K562 (cell line): Measurements from ENCODE around the gene MYLK4. TPM values are rescaled to one million over a fixed set of nuclear protein-coding genes. Genes with fewer than 3 reads are reported as not detected.
A peak's percentile ranks its signal among the peaks of the same experiment; 100 is the strongest.

Experiments used
- EZH2 ChIP-seq: IDR thresholded peaks from 2 replicates; pipeline ENCODE4 v1.6.1; 2012; ENCODE audit warnings: low read depth, mild to moderate bottlenecking, inconsistent platforms, low read length, borderline replicate concordance
- HNRNPH1 ChIP-seq: fragments of 200-400 bp; formaldehyde crosslinking; optimal IDR thresholded peaks from 2 replicates; pipeline ENCODE3; 2017; ENCODE audit warnings: low read depth, mild to moderate bottlenecking, low read length, moderate library complexity
- KAT2B ChIP-seq: IDR thresholded peaks from one replicate; pipeline ENCODE4 v1.6.1; 2012; ENCODE audit warnings: low read depth, mild to moderate bottlenecking, control low read depth, inconsistent platforms, low read length, moderate library complexity
- SNRNP70 ChIP-seq: fragments of 200-400 bp; formaldehyde crosslinking; optimal IDR thresholded peaks from 2 replicates; pipeline ENCODE3; 2017; ENCODE audit warnings: low read depth, low read length
- TBL1XR1 ChIP-seq, 2 experiments: IDR thresholded peaks; 2 replicates each; pipeline ENCODE4 v1.6.1; 2012; ENCODE audit warnings: improper control_type of control experiment in 2 of 2, low read length in 2 of 2, mild to moderate bottlenecking in 1 of 2
- TOE1 ChIP-seq, 2 experiments: fragments of 450-650 bp in 1 of 2; sonication (generic) in 1 of 2; formaldehyde crosslinking in 1 of 2; IDR thresholded peaks; 2 replicates each; pipeline versions ENCODE4 v1.7.1 to v1.8.0; 2016 to 2022; ENCODE audit warnings: borderline replicate concordance in 2 of 2, mild to moderate bottlenecking in 2 of 2, antibody characterized with exemption in 1 of 2, inconsistent platforms in 1 of 2, low read depth in 1 of 2, missing genetic modification reagents in 1 of 2, moderate library complexity in 1 of 2
- XRCC3 ChIP-seq: fragments of 450-650 bp; IDR thresholded peaks from 2 replicates; pipeline ENCODE4 v1.6.1; 2017; ENCODE audit warnings: mild to moderate bottlenecking, moderate library complexity
- ZNF76 ChIP-seq: fragments of 250-450 bp; sonication (Bioruptor Pico); IDR thresholded peaks from 2 replicates; pipeline ENCODE4 v1.4.0; 2020; ENCODE audit warnings: mild to moderate bottlenecking, moderate library complexity, borderline replicate concordance
- ZNF764 ChIP-seq: fragments of 250-450 bp; sonication (Bioruptor Pico); IDR thresholded peaks from 2 replicates; pipeline ENCODE4 v1.4.0; 2020; ENCODE audit warnings: low read depth, mild to moderate bottlenecking, moderate library complexity
- polyA plus RNA-seq, 8 experiments: library from polyadenylated mRNA; depleted of rRNA in 4 of 8; stranded (reverse) in 5 of 8; unstranded in 3 of 8; fragments of >200 nt; fragmentation: Nextera tagmentation in 2 of 8; fragmentation: Illumina TruSeq in 1 of 8; extraction: Ambion mirVana in 2 of 8; extraction: Trizol in 1 of 8; gene quantifications; 2 replicates each; pipeline versions ENCODE4 v1.2.1 to v1.2.3, GENCODE V29; 2011 to 2014; ENCODE audit warnings: inconsistent platforms in 1 of 8, missing spikeins in 1 of 8
- total RNA-seq, 7 experiments: library from RNA; depleted of rRNA in 6 of 7; stranded (reverse); fragments of >200 nt in 6 of 7; fragmentation: Illumina TruSeq in 2 of 7; extraction: Trizol in 2 of 7; gene quantifications; 2 replicates each; pipeline versions ENCODE4 v1.2.1 to v1.2.3, GENCODE V29; 2011 to 2021; ENCODE audit warnings: low replicate concordance in 1 of 7
- TF ChIP-seq, protein P1 (sequence below): sonication (generic); formaldehyde crosslinking; IDR thresholded peaks from 2 replicates; pipeline ENCODE4 v1.8.0; 2022; ENCODE audit warnings: missing genetic modification reagents, mild to moderate bottlenecking, borderline replicate concordance
- TF ChIP-seq, protein P2 (sequence below), 2 experiments: fragments of 450-650 bp in 1 of 2; sonication (generic) in 1 of 2; formaldehyde crosslinking in 1 of 2; IDR thresholded peaks in 1 of 2; conservative IDR thresholded peaks in 1 of 2; 2 replicates each; pipeline versions ENCODE4 v1.6.1 to v1.8.1; 2016 to 2023; ENCODE audit warnings: mild to moderate bottlenecking in 2 of 2, moderate library complexity in 2 of 2, inconsistent platforms in 1 of 2, missing genetic modification reagents in 1 of 2
- TF ChIP-seq, protein P3 (sequence below), 2 experiments: fragments of 450-650 bp in 1 of 2; sonication (generic) in 1 of 2; formaldehyde crosslinking in 1 of 2; IDR thresholded peaks; 2 replicates each; pipeline versions ENCODE4 v1.7.1 to v1.9.0; 2016 to 2022; ENCODE audit warnings: inconsistent platforms in 1 of 2, mild to moderate bottlenecking in 1 of 2, missing genetic modification reagents in 1 of 2

MYLK4 gene
- total and polyA plus RNA-seq, 9 of the 15 experiments (the other 6 are each of a cell fraction or from before 2014, with no cell fraction given) = 0.01 to 0.15 (median 0.06) TPM

DNA sequence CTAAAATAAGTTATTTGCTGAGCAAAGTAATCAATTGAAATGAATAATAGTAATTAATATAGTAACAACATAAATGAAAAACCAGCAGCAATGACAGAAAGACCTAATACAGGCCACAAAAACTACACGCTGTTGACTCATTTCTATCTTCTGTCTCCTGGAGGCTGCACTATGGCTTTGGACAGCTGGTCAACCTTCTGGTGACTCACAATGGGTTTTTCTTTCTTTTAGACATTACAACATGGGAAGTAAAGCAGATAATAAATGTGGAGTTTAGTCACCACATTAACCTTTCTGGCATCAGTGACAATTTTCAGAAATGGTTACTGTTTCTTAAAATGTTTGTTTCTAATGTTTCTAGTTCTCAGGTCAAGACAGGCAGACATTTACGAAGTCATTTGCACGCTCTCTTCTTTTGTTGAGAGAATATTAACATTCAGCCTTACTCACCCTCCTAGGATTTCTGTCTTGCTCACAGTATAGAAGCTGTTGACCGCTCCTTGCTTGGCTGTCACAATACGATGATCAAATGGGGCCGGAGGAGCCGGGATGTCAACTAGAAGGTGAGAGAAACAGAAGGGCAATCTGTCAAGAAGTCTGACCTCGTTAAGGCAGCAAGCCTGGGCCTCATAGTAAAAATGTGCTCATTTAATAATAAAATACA lies 62.2 kb downstream of the MYLK4 start (continued):
- TF ChIP-seq, protein P1, sequence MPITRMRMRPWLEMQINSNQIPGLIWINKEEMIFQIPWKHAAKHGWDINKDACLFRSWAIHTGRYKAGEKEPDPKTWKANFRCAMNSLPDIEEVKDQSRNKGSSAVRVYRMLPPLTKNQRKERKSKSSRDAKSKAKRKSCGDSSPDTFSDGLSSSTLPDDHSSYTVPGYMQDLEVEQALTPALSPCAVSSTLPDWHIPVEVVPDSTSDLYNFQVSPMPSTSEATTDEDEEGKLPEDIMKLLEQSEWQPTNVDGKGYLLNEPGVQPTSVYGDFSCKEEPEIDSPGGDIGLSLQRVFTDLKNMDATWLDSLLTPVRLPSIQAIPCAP (CRISPR knock-in tag) = no peak
- TF ChIP-seq SNRNP70 = no peak
- no peak for TF ChIP-seq ZNF764
- TF ChIP-seq TOE1 (IDR thresholded peaks at IDR 0.05; ENCODE audit: borderline replicate concordance) = no peak
- TF ChIP-seq TOE1 (CRISPR knock-in tag; IDR thresholded peaks at IDR 0.05; ENCODE audit: borderline replicate concordance, low read depth) = no peak
- TF ChIP-seq, protein P2, sequence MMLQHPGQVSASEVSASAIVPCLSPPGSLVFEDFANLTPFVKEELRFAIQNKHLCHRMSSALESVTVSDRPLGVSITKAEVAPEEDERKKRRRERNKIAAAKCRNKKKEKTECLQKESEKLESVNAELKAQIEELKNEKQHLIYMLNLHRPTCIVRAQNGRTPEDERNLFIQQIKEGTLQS (IDR thresholded peaks at IDR 0.05) = peak; percentile 51; the same call in 1 of the 2 replicates
- TF ChIP-seq, protein P2 (CRISPR knock-in tag; conservative IDR thresholded peaks at IDR 0.05) = no peak
- TF ChIP-seq EZH2 = no peak
- TF ChIP-seq TBL1XR1 (IDR thresholded peaks at IDR 0.05; ENCODE audit: low read length in 2 of 2) = no peak
- no peak for TF ChIP-seq XRCC3
- TF ChIP-seq KAT2B = no peak
- TF ChIP-seq HNRNPH1 = no peak
- TF ChIP-seq ZNF76 (CRISPR knock-in tag) = no peak
- TF ChIP-seq, protein P3, sequence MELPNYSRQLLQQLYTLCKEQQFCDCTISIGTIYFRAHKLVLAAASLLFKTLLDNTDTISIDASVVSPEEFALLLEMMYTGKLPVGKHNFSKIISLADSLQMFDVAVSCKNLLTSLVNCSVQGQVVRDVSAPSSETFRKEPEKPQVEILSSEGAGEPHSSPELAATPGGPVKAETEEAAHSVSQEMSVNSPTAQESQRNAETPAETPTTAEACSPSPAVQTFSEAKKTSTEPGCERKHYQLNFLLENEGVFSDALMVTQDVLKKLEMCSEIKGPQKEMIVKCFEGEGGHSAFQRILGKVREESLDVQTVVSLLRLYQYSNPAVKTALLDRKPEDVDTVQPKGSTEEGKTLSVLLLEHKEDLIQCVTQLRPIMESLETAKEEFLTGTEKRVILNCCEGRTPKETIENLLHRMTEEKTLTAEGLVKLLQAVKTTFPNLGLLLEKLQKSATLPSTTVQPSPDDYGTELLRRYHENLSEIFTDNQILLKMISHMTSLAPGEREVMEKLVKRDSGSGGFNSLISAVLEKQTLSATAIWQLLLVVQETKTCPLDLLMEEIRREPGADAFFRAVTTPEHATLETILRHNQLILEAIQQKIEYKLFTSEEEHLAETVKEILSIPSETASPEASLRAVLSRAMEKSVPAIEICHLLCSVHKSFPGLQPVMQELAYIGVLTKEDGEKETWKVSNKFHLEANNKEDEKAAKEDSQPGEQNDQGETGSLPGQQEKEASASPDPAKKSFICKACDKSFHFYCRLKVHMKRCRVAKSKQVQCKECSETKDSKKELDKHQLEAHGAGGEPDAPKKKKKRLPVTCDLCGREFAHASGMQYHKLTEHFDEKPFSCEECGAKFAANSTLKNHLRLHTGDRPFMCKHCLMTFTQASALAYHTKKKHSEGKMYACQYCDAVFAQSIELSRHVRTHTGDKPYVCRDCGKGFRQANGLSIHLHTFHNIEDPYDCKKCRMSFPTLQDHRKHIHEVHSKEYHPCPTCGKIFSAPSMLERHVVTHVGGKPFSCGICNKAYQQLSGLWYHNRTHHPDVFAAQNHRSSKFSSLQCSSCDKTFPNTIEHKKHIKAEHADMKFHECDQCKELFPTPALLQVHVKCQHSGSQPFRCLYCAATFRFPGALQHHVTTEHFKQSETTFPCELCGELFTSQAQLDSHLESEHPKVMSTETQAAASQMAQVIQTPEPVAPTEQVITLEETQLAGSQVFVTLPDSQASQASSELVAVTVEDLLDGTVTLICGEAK (IDR thresholded peaks at IDR 0.05) = no peak
- TF ChIP-seq, protein P3 (CRISPR knock-in tag; IDR thresholded peaks at IDR 0.05) = no peak
